GM21825 (cell line): ENCODE data around the gene CORIN.
"Not testable (repeated sequence)": the region's sequence is repeated elsewhere in the genome, so short reads cannot be mapped to it uniquely, and the experiment has no call there.

Experiments used
- ATAC-seq: cut with Tn5 transposase; IDR thresholded peaks from one replicate; pipeline ENCODE4 v1.9.1; 2021; ENCODE audit warnings: mild to moderate bottlenecking, moderate library complexity; ENCODE audit not compliant: unreplicated experiment

CORIN gene

GRCh38 chr4:47572981-47573380 is 264.9 kb downstream of the CORIN start:
- ATAC-seq, result no peak

- ATAC-seq, result no peak
These were observed 267.1 kb downstream of the CORIN start for GRCh38 chr4:47570816-47571215.

GRCh38 chr4:47567511-47567910 is 270.4 kb downstream of the CORIN start:
- ATAC-seq, result no peak

- ATAC-seq, result no peak
These were observed 270.9 kb downstream of the CORIN start for GRCh38 chr4:47566969-47567368.

- no peak for ATAC-seq
These were observed 271.3 kb downstream of the CORIN start for GRCh38 chr4:47566566-47566965.

GRCh38 chr4:47562297-47562696 is 275.6 kb downstream of the CORIN start:
- no peak for ATAC-seq

- no peak for ATAC-seq
These were observed 276.5 kb downstream of the CORIN start for GRCh38 chr4:47561331-47561730.

- ATAC-seq, result no peak
These were observed 277.2 kb downstream of the CORIN start for GRCh38 chr4:47560682-47561081.

- ATAC-seq, result no peak
These were observed 280.6 kb downstream of the CORIN start for GRCh38 chr4:47557255-47557654.

- not testable (repeated sequence) for ATAC-seq
These were observed 281.9 kb downstream of the CORIN start for GRCh38 chr4:47555920-47556319.

- no peak for ATAC-seq
These were observed 284.3 kb downstream of the CORIN start for GRCh38 chr4:47553329-47554125.

GRCh38 chr4:47551682-47552081 is 286.2 kb downstream of the CORIN start:
- ATAC-seq, result no peak

GRCh38 chr4:47550899-47551548 is 286.8 kb downstream of the CORIN start:
- ATAC-seq, result no peak

GRCh38 chr4:47550357-47550756 is 287.5 kb downstream of the CORIN start:
- not testable (repeated sequence) for ATAC-seq
